WI38 (cell line): ENCODE results near the gene BAIAP2.

Experiments used
- H3K4me3 ChIP-seq: 2 replicates; pipeline ENCODE4 v1.5.1; 2011; ENCODE audit warnings: low read depth, mild to moderate bottlenecking, control low read depth, low read length
- TF ChIP-seq, protein P1 (sequence below): IDR thresholded peaks from 2 replicates; pipeline ENCODE4 v1.5.1; 2012; ENCODE audit warnings: low read depth, mild to moderate bottlenecking, control low read depth, low read length

The BAIAP2 gene

DNA sequence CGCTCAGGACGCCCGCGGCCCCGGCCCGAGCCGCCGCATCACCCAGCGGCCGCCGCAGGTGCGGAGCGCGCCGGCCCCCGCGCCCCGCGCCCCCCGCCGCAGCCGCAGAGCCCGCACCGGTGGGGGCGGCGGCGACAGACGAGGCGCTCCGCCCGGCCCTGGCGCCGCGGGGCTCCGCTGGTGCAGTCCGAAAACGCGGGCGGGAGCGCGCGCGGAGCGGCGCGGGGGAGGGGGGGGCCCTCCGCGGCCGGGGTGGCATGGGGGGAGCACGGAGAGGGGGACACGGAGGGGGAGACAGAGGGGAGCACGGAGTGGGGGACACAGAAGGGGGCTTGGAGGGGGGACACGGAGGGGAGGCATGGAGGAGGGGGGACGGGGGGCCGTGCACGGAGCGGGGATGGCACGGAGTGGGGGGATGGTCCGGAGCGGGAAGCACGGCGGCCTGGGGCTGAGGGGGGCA is 131.1 kb downstream of the BAIAP2 start, which contains the start of gene AATK:
Gene AATK, minus strand, starts transcription at position 189 of the 460 bp plus-strand sequence. CDS start 229 bp downstream, outside the sequence.
- TF ChIP-seq, protein P1, sequence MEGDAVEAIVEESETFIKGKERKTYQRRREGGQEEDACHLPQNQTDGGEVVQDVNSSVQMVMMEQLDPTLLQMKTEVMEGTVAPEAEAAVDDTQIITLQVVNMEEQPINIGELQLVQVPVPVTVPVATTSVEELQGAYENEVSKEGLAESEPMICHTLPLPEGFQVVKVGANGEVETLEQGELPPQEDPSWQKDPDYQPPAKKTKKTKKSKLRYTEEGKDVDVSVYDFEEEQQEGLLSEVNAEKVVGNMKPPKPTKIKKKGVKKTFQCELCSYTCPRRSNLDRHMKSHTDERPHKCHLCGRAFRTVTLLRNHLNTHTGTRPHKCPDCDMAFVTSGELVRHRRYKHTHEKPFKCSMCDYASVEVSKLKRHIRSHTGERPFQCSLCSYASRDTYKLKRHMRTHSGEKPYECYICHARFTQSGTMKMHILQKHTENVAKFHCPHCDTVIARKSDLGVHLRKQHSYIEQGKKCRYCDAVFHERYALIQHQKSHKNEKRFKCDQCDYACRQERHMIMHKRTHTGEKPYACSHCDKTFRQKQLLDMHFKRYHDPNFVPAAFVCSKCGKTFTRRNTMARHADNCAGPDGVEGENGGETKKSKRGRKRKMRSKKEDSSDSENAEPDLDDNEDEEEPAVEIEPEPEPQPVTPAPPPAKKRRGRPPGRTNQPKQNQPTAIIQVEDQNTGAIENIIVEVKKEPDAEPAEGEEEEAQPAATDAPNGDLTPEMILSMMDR = no peak
- H3K4me3 ChIP-seq = no peak within 1 kb of the TSS
